Cerebellar nuclear complex (tissue), 1 donor: ENCODE results near the gene TBC1D23.
"Not testable (repeated sequence)": the region's sequence is repeated elsewhere in the genome, so short reads cannot be mapped to it uniquely, and the experiment has no call there.

Experiments
- DNase-seq, 2 experiments: peaks; one replicate each; lab custom pipeline; 2025; lab: John Stamatoyannopoulos, UW

The TBC1D23 gene

DNA sequence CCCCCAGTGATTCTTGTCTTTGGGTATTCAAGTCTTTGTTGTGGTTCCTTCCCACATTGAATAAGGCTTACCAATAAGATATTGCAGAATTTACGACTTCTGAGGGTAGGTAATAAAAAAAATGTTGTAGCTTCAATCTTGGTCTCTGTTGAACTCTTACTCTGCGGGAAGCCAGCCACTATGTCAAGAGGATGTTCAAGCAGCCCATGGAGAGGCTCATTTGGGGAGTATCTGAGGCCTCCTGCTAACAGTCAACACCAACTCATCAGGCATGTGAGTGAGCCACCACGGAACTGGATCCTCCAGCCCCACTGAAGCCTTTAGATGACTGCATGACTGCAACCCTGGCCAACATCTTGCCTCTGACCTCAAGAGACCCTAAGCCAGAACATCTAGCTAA is 3.2 kb upstream of the TBC1D23 start:
- no peak for DNase-seq

DNA sequence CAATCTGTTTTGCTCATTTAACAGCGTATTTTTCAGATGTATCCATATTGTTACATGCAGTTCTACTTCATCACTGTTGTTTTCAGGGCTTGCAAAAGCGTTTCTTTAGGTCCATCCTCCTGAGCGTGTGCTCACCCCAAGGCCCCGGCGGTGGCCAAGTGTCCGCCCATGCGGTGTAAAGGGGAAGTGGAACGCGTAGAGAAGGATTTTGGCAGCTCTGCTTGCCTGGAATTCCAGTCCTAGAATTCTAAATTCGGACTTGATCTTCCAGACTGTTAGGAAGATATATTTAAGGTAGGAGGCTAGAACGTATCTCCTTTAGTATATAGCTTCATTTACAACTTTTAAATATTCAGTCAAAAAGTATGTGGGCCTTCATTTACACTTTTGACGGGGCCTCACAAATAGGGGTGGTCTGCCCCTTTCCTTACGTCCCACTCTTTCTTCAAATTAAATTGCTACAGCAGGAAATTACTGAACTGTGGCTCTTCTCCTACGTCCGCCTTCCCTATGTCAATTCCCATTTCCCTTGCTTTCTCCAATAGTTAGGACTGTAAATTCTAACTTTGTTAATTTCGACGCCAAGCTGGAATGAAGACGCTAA is 609 bp upstream of the TBC1D23 start:
- DNase-seq, result no peak

DNA sequence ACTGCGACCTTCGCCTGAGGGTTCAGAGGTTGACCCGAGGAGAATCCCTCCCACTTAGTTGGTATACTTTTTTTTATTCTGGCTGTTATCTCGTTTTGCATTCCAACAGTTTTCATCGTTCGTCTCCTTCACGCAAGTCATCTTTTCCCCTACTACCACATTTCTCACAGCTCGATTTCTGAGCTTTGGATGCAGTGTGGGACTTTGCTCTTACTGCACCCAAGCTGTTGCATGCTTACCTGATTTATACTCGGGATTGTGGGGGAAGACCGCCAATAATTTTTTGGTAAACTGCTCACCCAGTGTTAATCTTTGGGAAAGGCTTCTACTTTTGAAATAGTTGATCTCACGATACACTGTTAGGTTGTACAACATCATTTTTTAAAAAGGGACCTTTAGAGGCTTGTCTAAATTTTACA is 702 bp downstream of the TBC1D23 start:
- DNase-seq, result no peak

DNA sequence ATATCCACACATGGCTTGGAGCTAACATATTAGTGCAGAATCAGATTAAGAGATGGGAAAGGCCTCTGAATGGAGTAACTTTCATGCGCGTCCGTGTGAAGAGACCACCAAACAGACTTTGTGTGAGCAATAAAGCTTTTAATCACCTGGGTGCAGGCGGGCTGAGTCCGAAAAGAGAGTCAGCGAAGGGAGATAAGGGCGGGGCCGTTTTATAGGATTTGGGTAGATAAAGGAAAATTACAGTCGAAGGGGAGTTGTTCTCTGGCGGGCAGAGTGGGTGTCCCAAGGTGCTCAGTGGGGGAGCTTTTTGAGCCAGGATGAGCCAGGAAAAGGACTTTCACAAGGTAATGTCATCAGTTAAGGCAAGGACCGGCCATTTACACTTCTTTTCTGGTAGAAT is 2.1 kb downstream of the TBC1D23 start:
- not testable (repeated sequence) for DNase-seq

DNA sequence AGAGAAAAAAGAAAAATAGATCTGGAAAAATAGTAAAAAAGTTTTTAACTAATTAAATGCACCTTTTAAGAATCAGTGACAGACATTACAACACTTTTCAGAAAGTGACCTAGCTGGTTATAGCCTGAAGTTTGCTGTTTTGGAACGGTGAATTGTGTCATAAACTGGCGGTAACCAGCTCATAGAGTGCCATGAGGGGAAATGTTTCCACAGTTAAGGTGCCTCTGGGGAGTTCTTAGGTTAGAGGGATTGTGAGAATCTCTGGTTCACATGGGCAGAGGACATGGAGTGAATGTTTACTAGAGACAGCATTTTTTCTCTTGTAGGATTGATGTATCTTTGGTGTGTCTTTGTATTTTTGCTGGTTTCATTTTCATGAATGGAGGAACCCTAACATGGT is 2.8 kb downstream of the TBC1D23 start:
- no peak for DNase-seq

DNA sequence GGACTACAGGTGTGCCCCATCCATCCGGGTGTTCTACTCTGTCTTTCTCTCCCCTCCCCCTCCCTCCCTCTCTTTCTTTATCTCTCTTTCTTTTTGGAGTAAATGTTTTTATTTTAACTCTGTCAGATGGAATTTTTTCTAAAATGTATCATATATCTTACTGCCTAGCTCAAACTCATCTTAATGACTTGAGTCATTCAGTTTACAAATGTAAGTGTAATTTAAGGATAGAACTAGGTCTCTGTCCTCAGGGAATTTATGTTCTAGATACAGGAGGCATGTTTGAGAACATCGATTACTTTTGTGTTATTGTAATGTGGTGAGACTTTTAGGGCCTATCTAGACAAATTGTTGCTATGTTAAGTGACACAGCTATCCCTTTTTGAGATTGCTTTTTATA is 3.5 kb downstream of the TBC1D23 start:
- no peak for DNase-seq

DNA sequence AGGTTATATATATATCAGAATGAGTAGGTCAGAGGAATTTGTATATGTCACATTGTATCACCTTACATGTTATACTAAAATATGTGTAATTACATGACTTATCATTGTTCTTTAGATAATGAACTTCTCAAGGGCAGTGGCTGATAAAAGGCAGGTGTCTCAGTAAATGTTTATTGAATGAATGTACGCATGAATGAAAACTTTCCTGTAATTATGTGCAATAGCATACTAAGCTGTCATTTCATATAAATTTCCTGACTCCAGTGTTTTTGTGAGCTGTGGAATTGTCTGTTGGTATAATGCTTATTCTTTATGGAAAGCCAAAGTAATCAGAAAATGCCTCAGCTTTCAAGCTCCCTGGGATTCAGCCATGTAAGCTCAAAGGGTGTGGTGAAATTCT is 4.2 kb downstream of the TBC1D23 start:
- no peak for DNase-seq

DNA sequence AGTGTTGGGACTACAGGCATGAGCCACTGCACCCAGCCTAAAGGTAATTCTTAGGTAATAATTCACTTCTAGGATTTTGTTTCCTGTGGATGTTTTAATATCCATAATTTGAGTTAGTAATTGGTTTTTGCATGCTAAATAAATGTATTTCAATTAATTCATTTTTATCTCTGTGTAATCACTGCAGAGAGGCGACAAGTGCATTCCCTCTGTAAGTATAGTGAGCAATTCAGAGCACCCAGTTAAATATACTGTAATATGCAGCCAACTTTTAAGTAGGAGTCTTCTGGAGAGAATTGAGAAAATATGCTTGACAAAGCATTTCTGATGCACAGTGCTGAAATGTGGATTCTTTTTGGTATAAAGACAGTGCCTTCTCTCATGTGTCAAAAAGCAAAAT is 5.7 kb downstream of the TBC1D23 start:
- DNase-seq, result no peak

DNA sequence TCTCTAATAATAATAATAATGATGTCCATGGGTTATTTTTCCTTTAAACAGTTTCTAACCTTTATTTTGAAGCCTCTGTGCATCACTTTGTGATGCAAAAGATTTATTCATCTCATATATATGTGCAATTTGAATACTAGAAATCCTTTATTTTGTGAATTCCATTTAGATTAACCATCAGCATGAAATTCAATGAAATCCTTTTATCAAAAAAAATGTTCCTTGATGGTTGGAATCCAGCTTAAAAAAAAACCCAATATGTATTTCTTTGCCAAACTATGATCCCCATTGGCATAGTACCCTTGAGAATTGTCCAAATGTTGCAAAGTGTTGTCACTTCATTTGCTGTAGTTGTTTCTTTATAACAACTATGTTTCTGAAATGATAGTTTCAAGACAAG is 7.4 kb downstream of the TBC1D23 start:
- no peak for DNase-seq

DNA sequence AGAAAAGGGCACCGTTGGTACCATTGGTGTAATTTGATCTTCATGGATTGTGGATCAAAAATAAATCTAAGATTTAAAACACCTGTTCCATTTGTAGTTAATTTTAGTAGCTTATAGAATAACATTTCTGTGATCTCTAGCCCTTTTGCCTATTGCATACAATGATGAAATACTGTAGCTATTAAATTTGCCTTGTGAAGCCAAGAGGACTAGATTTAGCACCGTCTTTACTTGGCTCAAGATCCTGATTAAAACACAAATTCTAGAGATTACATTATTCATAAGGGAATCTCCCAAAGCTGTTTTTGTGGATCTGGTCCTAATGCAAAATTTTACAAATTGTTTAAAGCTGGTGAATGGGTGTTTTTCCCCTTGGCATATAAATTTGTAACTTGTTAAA is 8.2 kb downstream of the TBC1D23 start:
- DNase-seq, result no peak

DNA sequence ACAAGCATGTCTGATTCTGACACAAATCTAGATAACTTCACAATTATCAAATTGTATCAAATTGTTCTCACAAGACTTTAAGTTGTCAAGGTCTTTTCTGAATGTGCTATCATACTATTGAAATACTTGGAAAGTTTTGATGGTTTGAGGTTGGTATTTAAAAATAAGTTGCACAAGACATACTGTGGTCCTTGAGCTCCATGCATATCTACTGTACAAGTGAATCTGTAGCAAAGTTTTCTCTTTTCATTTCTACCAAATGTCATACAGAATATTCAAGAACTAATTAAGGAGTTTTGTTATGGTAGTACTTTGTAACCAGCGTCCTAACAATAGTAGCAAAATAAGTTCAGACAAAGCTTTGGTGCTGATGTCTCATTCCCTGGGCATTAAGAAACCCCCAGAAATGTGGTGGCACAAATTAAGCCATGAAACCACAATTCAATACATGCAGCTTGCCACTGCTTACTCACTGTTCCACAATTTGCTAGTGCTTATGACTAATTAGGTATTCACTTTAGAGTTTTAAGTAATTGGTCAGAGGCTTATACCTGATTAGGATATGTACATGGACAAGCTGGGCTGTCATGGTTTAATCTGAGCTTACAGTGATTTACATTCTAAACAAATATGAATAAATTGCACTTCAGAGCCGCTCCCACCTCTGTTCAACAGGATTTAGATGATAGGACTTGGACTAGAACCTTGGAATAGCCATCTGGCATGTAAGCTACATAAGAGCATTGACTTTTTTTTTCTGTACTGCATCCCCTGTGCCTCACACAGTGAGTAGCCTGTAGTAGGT is 8.8 kb downstream of the TBC1D23 start:
- no peak for DNase-seq

DNA sequence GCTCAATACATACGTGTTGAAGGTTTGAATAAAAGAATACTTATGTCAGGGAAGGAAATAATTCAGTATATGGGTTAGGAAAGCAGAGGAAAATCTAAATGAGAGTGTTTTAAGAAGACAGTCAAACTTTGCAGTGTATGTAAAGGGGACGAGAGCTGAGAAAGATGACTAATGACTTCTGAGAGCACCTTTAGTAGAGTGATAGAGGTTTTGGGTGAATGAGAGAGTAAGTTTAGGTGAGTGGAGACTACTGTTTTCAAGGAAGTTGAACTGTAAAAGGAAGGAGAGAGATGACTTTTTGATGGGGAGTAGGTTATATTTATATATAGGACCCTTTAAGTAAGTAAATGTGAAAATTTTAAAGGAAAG is 9.4 kb downstream of the TBC1D23 start:
- no peak for DNase-seq

DNA sequence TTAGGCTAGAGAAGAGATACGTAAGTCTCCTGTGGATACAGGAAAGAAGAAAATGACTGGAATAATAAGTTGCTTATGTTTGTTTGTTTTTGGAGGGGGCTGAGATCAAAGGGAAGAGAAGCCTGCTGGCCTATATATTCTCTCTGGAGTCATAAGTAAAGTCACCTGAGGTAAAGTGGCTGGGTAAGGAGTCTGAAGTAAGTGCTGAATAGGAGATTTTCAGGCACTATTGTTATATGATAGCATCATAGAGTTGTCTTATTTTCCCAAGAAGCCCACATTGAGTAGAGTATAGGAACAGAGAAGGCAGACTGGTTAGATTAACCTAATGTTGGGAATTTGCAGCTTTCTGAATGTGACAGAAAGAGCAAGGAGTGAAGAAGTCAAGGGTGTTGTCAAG is 10.7 kb downstream of the TBC1D23 start:
- DNase-seq, result no peak

DNA sequence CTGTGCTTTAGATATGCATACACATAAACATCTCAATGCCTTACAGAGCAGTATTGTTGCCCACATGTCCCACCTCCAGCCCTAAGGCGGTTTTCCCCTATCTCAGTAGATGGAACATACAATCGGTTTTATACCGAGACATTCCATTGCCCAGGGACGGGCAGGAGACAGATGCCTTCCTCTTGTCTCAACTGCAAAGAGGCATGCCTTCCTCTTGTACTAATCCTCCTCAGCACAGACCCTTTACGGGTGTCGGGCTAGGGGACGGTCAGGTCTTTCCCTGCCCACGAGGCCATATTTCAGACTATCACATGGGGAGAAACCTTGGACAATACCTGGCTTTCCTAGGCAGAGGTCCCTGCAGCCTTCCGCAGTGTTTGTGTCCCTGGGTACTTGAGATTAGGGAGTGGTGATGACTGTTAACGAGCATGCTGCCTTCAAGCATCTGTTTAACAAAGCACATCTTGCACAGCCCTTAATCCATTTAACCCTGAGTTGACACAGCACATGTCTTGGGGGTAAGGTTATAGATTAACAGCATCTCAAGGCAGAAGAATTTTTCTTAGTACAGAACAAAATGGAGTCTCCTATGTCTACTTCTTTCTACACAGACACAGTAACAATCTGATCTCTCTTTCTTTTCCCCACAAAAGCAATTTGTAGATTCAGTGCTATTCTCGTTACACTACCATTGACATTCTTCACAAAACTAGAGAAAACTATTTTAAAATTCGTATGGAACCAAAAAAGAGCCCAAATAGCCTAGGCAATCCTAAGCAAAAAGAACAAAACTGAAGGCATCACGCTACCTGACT is 12.2 kb downstream of the TBC1D23 start:
- DNase-seq, result not testable (repeated sequence)

DNA sequence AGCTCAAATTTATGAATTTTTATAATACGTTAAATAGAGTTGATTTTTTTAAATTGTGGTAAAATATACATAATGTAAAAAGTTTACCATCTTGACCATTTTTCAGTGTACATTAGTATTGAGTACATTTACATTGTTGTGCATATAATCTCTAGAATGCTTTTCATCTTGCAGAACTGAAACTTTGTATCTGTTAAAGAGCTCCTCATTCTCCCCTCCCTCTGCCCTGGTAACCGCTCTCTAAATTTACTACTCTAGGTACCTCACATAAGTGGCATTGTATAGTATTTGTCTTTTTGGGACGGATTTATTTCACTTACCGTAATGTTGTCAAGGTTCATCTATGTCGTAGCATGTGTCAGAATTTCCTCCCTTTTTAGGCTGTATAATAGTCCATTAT is 13.6 kb downstream of the TBC1D23 start:
- DNase-seq, result no peak

DNA sequence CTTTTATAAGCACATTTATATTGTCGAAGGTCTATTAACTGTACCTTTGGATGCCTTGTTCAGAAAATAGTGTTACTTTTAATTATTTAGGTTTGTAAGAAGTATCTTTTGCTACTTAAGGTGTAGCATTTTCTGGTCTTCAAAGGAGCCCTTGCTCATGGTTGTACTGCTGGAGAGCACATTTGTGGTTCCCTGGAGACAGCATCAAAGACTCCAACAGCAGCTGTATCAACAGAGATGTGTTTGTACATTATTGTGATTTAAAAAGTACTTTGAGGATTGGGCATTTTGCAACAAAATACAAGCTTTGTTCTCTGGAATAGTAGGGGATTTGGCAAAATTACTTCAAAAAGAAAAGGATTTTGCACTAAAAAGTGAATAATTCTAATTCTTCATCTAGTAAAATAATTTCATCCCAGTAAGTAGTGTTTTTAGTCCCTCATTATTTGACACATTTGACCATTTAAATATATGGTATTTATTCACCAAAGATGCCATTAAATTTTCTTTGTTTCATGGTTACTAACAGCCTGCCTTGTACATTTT is 16.5 kb downstream of the TBC1D23 start:
- DNase-seq, result no peak

DNA sequence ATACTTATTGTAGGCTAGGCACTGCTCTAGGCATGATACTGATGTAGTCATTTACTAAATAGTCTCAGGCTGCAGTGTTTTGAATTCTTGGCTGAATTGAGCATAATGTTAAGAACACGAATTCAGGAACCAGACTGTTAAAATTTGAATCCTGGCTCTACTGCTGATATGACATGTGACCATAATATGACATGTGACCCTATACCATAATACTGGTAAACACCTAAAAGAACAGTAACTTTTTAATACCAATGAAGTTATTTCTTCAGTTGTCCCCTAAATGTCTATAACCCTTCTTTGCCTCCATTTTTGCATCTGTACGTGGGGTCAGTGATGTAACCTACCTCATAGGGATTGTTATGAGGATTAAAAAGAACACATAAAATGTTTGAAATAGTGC is 18.1 kb downstream of the TBC1D23 start:
- no peak for DNase-seq

DNA sequence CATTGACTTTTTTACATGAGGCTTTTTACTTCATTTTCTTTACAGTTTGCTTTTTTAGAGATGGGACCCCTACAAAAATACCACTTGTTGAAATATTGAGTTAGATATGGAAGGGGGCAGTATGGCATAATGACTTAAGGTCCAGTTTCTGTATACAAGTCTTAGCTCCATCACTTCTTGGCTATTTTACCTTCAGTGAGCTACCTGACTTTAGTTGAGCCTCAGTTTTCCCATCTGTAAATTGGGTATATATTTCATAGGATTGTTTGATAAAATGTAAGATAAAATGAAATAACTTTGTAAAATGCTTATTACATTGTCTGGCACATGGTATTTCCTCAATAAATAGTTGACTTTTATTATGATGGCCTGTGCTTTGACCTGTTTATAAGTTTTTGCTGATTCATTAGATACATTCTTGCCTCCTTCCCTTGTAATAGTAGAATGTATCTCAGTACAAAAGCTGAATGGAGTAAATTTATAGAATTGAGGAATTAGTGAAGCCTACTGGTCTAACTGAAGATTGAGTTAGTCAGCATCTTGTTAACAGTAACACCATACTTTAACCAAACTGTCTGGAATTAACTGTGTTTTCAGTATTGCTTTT is 27.6 kb downstream of the TBC1D23 start:
- no peak for DNase-seq

DNA sequence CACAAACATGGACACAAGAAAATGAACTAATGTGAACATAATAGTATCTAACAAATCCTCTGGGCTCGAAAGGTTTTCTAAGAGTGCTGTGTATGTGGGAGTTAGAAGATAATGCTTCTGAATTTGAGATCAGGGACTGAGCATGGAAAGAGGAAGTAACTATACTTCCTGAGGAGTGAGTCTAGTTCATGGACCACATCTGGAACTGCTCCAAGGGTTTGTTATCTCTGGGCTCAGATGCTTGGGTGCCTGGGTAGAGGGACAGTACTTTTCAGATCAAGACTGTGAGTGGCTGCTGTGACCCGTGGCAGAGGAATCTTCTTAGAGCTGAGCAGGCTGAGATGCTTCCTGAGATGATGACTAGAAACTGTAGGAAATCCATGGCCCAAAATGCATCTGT is 28.5 kb downstream of the TBC1D23 start:
- no peak for DNase-seq

DNA sequence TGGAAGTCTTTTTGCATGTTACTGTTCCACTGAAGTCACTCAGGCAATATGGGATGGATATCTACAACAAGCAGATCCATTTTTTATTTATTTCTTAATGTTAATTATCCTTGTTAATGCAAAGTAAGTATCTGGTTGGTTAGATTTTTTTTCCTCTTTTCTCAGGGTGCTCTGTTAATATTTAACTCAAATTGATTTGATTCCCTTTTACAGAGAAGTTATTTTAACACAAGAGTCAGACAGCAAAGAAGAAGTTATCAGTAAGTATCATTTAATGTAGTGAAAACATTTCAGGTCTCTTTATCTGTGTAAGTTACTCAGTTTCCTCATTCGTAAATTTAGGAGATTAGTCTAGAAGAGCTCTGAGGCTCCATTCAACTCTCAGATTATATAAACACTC is 34.3 kb downstream of the TBC1D23 start:
- no peak for DNase-seq

DNA sequence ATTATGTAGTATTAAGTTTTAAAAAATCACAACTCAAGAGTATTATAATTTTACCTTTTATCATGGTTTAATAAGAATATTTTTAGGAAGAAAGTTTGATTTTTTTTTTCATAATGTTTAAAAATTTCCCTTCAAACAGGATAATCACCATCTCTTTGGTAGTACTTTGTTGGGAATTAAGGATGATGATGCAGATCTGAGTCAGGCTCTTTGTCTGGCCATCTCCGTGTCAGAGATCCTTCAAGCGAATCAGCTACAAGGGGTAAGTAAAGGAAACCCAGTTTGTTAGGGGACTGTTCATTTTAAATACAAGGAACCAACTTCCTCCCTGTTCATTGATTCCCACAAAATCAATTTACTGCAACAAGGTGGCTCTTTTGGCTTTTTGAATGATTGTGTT is 37.0 kb downstream of the TBC1D23 start:
- DNase-seq, result no peak

DNA sequence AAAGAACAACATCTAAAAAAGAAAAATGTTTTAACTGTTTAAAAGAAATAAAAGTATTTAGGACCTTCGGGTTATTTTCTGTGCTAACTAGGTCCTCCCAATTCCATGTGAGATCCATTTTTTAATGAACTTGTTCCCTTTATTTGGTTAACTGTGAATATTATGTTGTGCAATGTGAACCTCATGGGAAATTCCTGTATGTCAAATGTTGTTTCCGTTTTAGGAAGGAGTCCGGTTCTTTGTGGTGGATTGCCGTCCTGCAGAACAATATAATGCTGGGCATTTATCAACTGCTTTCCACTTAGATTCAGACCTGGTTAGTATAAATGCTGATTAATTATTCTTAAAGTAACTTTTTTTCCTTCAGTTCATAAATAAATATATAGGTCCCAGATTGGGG is 38.2 kb downstream of the TBC1D23 start:
- no peak for DNase-seq
